ENCODE results near the gene C17orf50.

- TF ChIP-seq YY1 (IDR thresholded peaks at IDR 0.05; ENCODE audit: insufficient read depth, insufficient read length) (no peak), SUZ12 (IDR thresholded peaks at IDR 0.05; ENCODE audit: extremely low read depth, insufficient read depth, insufficient read length) (no peak)
These were observed 32.6 kb downstream of the C17orf50 start for GRCh38 chr17:35793257-35793656.
